SK-MEL-5 (cell line): ENCODE measurements around the gene USP2. TPM values are rescaled to one million over a fixed set of nuclear protein-coding genes. Genes with fewer than 3 reads are reported as not detected.

Experiments used
- DNase-seq: peaks from one replicate; pipeline ENCODE4 v3.0.0-alpha.2; 2016; ENCODE audit warnings: low read depth, low spot score
- in situ Hi-C: cut with HindIII; loops from 2 replicates; pipeline ENCODE4 v1.10.0; 2016; ENCODE audit warnings: low sequenced_read_pairs, high pct_unique_total_duplicates, low pct_unique_long_range_greater_than_20kb
- total RNA-seq: library from RNA; depleted of rRNA; stranded (reverse); fragments of >200 nt; shearing (Covaris generic); gene quantifications from 2 replicates; pipeline ENCODE4 v1.2.3, GENCODE V29; 2014

Gene USP2
- total RNA-seq, 1 experiment from 2014 or later = 0.37 TPM

- DNase-seq = no peak
- in situ Hi-C loops = no loop called here
Measured at GRCh38 chr11:119370486-119371046, 10.9 kb downstream of the USP2 start.

- DNase-seq = no peak
- in situ Hi-C loops = no loop called here
Measured at GRCh38 chr11:119369132-119369925, 12.2 kb downstream of the USP2 start.

- no peak for DNase-seq
- in situ Hi-C loops = no loop called here
Measured at GRCh38 chr11:119368121-119369034, 13.1 kb downstream of the USP2 start.

- in situ Hi-C loops = no loop called here
Measured at GRCh38 chr11:119367661-119368120, 13.8 kb downstream of the USP2 start.

GRCh38 chr11:119366690-119367620, 14.5 kb downstream of the USP2 start:
- no peak for DNase-seq
- in situ Hi-C loops = no loop called here

More at GRCh38 chr11:119367661-119368120, 13.8 kb downstream of the USP2 start:
- no peak for DNase-seq

- in situ Hi-C loops = no loop called here
- DNase-seq = no peak
Measured at GRCh38 chr11:119365071-119365591, 16.4 kb downstream of the USP2 start.

GRCh38 chr11:119363851-119364590, 17.5 kb downstream of the USP2 start:
- peak; percentile 30 for DNase-seq
- in situ Hi-C loops = no loop called here

GRCh38 chr11:119363081-119363850, 18.2 kb downstream of the USP2 start:
- no peak for DNase-seq
- in situ Hi-C loops = no loop called here

- DNase-seq = no peak
- in situ Hi-C loops = no loop called here
Measured at GRCh38 chr11:119362741-119363080, 18.8 kb downstream of the USP2 start.

GRCh38 chr11:119361941-119362725, 19.4 kb downstream of the USP2 start:
- in situ Hi-C loops = no loop called here
- DNase-seq = no peak

GRCh38 chr11:119361056-119361787, 20.3 kb downstream of the USP2 start:
- in situ Hi-C loops = no loop called here
- DNase-seq = no peak

GRCh38 chr11:119359365-119360214, 21.9 kb downstream of the USP2 start:
- DNase-seq = no peak
- in situ Hi-C loops = no loop called here

- in situ Hi-C loops = no loop called here
- DNase-seq = no peak
Measured at GRCh38 chr11:119357074-119357473, 24.4 kb downstream of the USP2 start.
